ENCODE measurements around the gene OVOL2.
A peak's percentile ranks its signal among the peaks of the same experiment; 100 is the strongest.

OVOL2 gene

GRCh38 chr20:18057994-18058349 is 256 bp upstream of the OVOL2 start:
- Histone ChIP-seq H3K79me2 (ENCODE audit: control insufficient read depth, insufficient read depth, low read length, unreplicated experiment) (no peaks in the 10 kb centered on the region), H3K4me3 (ENCODE audit: low read depth, low read length) (no peak overlapping the region), H3K36me3 (ENCODE audit: insufficient read depth, low read length) (no peaks in the 10 kb centered on the region), H2AFZ (ENCODE audit: low read length, unreplicated experiment) (no peak overlapping the region), H3K27ac (ENCODE audit: low read depth, low read length) (no peak overlapping the region), H3K27me3 (ENCODE audit: insufficient read depth, low read length) (peaks cover 91% of the 10 kb centered on the region), H3K4me1 (ENCODE audit: control insufficient read depth, insufficient read depth, low read length, unreplicated experiment) (peaks cover 6% of the 10 kb centered on the region)

GRCh38 chr20:18056174-18057100 is 1.3 kb downstream of the OVOL2 start:
- H3K79me2 ChIP-seq (ENCODE audit: control insufficient read depth, insufficient read depth, low read length, unreplicated experiment): no peaks in the 10 kb centered on the region
- peak overlapping the region; percentile 50 for H3K4me3 ChIP-seq (ENCODE audit: low read depth, low read length)
- peaks cover 95% of the 10 kb centered on the region for H3K27me3 ChIP-seq (ENCODE audit: insufficient read depth, low read length)
- no peak overlapping the region for H2AFZ ChIP-seq (ENCODE audit: low read length, unreplicated experiment)
- no peak overlapping the region for H3K27ac ChIP-seq (ENCODE audit: low read depth, low read length)
- H3K4me1 ChIP-seq (ENCODE audit: control insufficient read depth, insufficient read depth, low read length, unreplicated experiment): peaks cover 6% of the 10 kb centered on the region
- H3K36me3 ChIP-seq (ENCODE audit: insufficient read depth, low read length): no peaks in the 10 kb centered on the region

- Histone ChIP-seq H3K27me3 (ENCODE audit: insufficient read depth, low read length) (peaks cover 97% of the 10 kb centered on the region), H2AFZ (ENCODE audit: low read length, unreplicated experiment) (no peak overlapping the region), H3K36me3 (ENCODE audit: insufficient read depth, low read length) (no peaks in the 10 kb centered on the region), H3K27ac (ENCODE audit: low read depth, low read length) (no peak overlapping the region), H3K4me3 (ENCODE audit: low read depth, low read length) (no peak overlapping the region), H3K79me2 (ENCODE audit: control insufficient read depth, insufficient read depth, low read length, unreplicated experiment) (no peaks in the 10 kb centered on the region), H3K4me1 (ENCODE audit: control insufficient read depth, insufficient read depth, low read length, unreplicated experiment) (peaks cover 6% of the 10 kb centered on the region)
These were observed 2.5 kb downstream of the OVOL2 start for GRCh38 chr20:18055261-18055660.

GRCh38 chr20:18052856-18053255 is 4.9 kb downstream of the OVOL2 start:
- no peak overlapping the region for H2AFZ ChIP-seq (ENCODE audit: low read length, unreplicated experiment)
- H3K27ac ChIP-seq (ENCODE audit: low read depth, low read length): no peak overlapping the region
- no peak overlapping the region for H3K4me3 ChIP-seq (ENCODE audit: low read depth, low read length)
- no peaks in the 10 kb centered on the region for H3K36me3 ChIP-seq (ENCODE audit: insufficient read depth, low read length)
- no peaks in the 10 kb centered on the region for H3K79me2 ChIP-seq (ENCODE audit: control insufficient read depth, insufficient read depth, low read length, unreplicated experiment)
- H3K4me1 ChIP-seq (ENCODE audit: control insufficient read depth, insufficient read depth, low read length, unreplicated experiment): peaks cover 5% of the 10 kb centered on the region
- peaks cover 87% of the 10 kb centered on the region for H3K27me3 ChIP-seq (ENCODE audit: insufficient read depth, low read length)

GRCh38 chr20:18050628-18051027 is 7.1 kb downstream of the OVOL2 start:
- H2AFZ ChIP-seq (ENCODE audit: low read length, unreplicated experiment): no peak overlapping the region
- H3K27me3 ChIP-seq (ENCODE audit: insufficient read depth, low read length): peaks cover 76% of the 10 kb centered on the region
- H3K27ac ChIP-seq (ENCODE audit: low read depth, low read length): no peak overlapping the region
- no peaks in the 10 kb centered on the region for H3K36me3 ChIP-seq (ENCODE audit: insufficient read depth, low read length)
- no peaks in the 10 kb centered on the region for H3K4me1 ChIP-seq (ENCODE audit: control insufficient read depth, insufficient read depth, low read length, unreplicated experiment)
- no peak overlapping the region for H3K4me3 ChIP-seq (ENCODE audit: low read depth, low read length)
- no peaks in the 10 kb centered on the region for H3K79me2 ChIP-seq (ENCODE audit: control insufficient read depth, insufficient read depth, low read length, unreplicated experiment)

- Histone ChIP-seq H3K4me3 (ENCODE audit: low read depth, low read length) (no peak overlapping the region), H3K79me2 (ENCODE audit: control insufficient read depth, insufficient read depth, low read length, unreplicated experiment) (no peaks in the 10 kb centered on the region), H3K27ac (ENCODE audit: low read depth, low read length) (no peak overlapping the region), H3K36me3 (ENCODE audit: insufficient read depth, low read length) (no peaks in the 10 kb centered on the region), H3K27me3 (ENCODE audit: insufficient read depth, low read length) (peaks cover 77% of the 10 kb centered on the region), H2AFZ (ENCODE audit: low read length, unreplicated experiment) (no peak overlapping the region), H3K4me1 (ENCODE audit: control insufficient read depth, insufficient read depth, low read length, unreplicated experiment) (no peaks in the 10 kb centered on the region)
These were observed 9.5 kb downstream of the OVOL2 start for GRCh38 chr20:18048176-18048575.

- Histone ChIP-seq H3K27ac (ENCODE audit: low read depth, low read length) (no peak overlapping the region), H3K79me2 (ENCODE audit: control insufficient read depth, insufficient read depth, low read length, unreplicated experiment) (no peaks in the 10 kb centered on the region), H3K36me3 (ENCODE audit: insufficient read depth, low read length) (no peaks in the 10 kb centered on the region), H3K27me3 (ENCODE audit: insufficient read depth, low read length) (peaks cover 68% of the 10 kb centered on the region), H3K4me1 (ENCODE audit: control insufficient read depth, insufficient read depth, low read length, unreplicated experiment) (no peaks in the 10 kb centered on the region), H2AFZ (ENCODE audit: low read length, unreplicated experiment) (no peak overlapping the region), H3K4me3 (ENCODE audit: low read depth, low read length) (no peak overlapping the region)
These were observed 11.2 kb downstream of the OVOL2 start for GRCh38 chr20:18046535-18046934.

- H2AFZ ChIP-seq (ENCODE audit: low read length, unreplicated experiment): no peak overlapping the region
- no peak overlapping the region for H3K27ac ChIP-seq (ENCODE audit: low read depth, low read length)
- H3K4me1 ChIP-seq (ENCODE audit: control insufficient read depth, insufficient read depth, low read length, unreplicated experiment): no peaks in the 10 kb centered on the region
- peaks cover 78% of the 10 kb centered on the region for H3K27me3 ChIP-seq (ENCODE audit: insufficient read depth, low read length)
- no peaks in the 10 kb centered on the region for H3K79me2 ChIP-seq (ENCODE audit: control insufficient read depth, insufficient read depth, low read length, unreplicated experiment)
- no peaks in the 10 kb centered on the region for H3K36me3 ChIP-seq (ENCODE audit: insufficient read depth, low read length)
- H3K4me3 ChIP-seq (ENCODE audit: low read depth, low read length): no peak overlapping the region
These were observed 15.5 kb downstream of the OVOL2 start for GRCh38 chr20:18042229-18042628.

GRCh38 chr20:18041462-18041861 is 16.3 kb downstream of the OVOL2 start:
- no peaks in the 10 kb centered on the region for H3K4me1 ChIP-seq (ENCODE audit: control insufficient read depth, insufficient read depth, low read length, unreplicated experiment)

GRCh38 chr20:18039063-18039462 is 18.7 kb downstream of the OVOL2 start:
- H3K79me2 ChIP-seq (ENCODE audit: control insufficient read depth, insufficient read depth, low read length, unreplicated experiment): no peaks in the 10 kb centered on the region
- H3K27me3 ChIP-seq (ENCODE audit: insufficient read depth, low read length): peaks cover 57% of the 10 kb centered on the region

More at GRCh38 chr20:18041462-18041861, 16.3 kb downstream of the OVOL2 start:
- Histone ChIP-seq H2AFZ (ENCODE audit: low read length, unreplicated experiment) (no peak overlapping the region), H3K79me2 (ENCODE audit: control insufficient read depth, insufficient read depth, low read length, unreplicated experiment) (no peaks in the 10 kb centered on the region), H3K27me3 (ENCODE audit: insufficient read depth, low read length) (peaks cover 76% of the 10 kb centered on the region), H3K4me3 (ENCODE audit: low read depth, low read length) (no peak overlapping the region), H3K36me3 (ENCODE audit: insufficient read depth, low read length) (no peaks in the 10 kb centered on the region), H3K27ac (ENCODE audit: low read depth, low read length) (no peak overlapping the region)

GRCh38 chr20:18034039-18034438 is 23.7 kb downstream of the OVOL2 start:
- H3K4me3 ChIP-seq (ENCODE audit: low read depth, low read length): no peak overlapping the region
- H3K27me3 ChIP-seq (ENCODE audit: insufficient read depth, low read length): peaks cover 28% of the 10 kb centered on the region
- no peaks in the 10 kb centered on the region for H3K4me1 ChIP-seq (ENCODE audit: control insufficient read depth, insufficient read depth, low read length, unreplicated experiment)
- no peaks in the 10 kb centered on the region for H3K79me2 ChIP-seq (ENCODE audit: control insufficient read depth, insufficient read depth, low read length, unreplicated experiment)
- no peak overlapping the region for H3K27ac ChIP-seq (ENCODE audit: low read depth, low read length)
- no peaks in the 10 kb centered on the region for H3K36me3 ChIP-seq (ENCODE audit: insufficient read depth, low read length)
- no peak overlapping the region for H2AFZ ChIP-seq (ENCODE audit: low read length, unreplicated experiment)

More at GRCh38 chr20:18039063-18039462, 18.7 kb downstream of the OVOL2 start:
- no peak overlapping the region for H3K27ac ChIP-seq (ENCODE audit: low read depth, low read length)
- H3K36me3 ChIP-seq (ENCODE audit: insufficient read depth, low read length): no peaks in the 10 kb centered on the region
- no peak overlapping the region for H3K4me3 ChIP-seq (ENCODE audit: low read depth, low read length)
- H2AFZ ChIP-seq (ENCODE audit: low read length, unreplicated experiment): no peak overlapping the region
- H3K4me1 ChIP-seq (ENCODE audit: control insufficient read depth, insufficient read depth, low read length, unreplicated experiment): no peaks in the 10 kb centered on the region

All from ACC112 (cell line).